ENCODE measurements around the gene MAN2B1.
"Not testable (repeated sequence)": the region's sequence is repeated elsewhere in the genome, so short reads cannot be mapped to it uniquely, and the experiment has no call there.

Gene MAN2B1

DNA sequence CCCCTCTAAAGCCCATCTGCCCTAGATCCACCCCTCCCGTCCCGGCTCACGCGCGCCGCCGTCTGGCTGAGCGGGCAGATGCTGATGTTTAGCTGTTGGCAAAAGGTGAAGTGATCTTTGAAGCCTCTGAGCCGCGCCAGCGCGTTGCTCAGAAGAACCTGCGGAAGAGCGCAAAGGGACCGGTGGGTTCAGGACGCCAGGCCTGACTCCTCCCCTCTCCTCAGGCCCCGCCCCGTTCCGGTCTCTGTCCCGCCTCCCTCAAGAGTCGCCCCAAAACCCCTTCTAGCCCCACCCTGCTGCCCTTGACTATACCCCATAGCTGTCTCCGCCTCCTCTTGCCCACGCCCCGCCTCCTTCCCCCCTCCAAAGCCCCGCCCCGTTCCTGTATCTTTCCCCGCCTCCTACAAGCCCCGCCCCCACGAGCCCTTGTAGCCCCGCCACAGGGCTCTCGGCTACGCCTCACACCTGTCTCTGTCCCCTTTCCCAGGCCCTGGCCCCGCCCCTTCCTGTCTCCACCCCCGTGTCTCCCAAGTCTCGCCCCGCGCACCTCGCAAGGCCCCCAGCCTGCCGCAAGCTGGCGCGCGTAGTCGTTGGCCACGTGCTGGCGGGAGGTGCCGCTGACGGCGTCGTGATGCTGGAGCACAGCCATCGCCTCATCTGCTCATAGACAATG is 9.5 kb downstream of the MAN2B1 start:
- DNase-seq = no peak

DNA sequence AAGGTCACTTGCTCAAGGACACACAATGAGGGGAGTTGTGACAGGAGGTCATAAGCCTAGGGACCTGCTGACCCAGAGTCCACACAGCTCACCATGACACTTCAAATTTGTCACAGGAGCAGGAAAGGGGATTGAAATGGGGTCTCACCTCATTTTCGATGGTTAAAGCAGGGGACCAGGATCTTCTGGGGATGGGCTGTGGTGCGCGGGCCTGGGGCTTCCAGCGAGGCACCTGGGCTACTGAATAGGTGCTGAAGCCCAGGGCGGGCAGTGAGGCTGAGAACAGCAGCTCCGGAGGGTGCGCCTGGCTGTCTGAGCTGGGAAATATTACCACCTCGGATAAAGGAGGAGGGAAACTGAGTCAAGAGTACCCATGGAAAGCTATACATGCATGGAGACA is 11.0 kb downstream of the MAN2B1 start:
- no peak for DNase-seq

DNA sequence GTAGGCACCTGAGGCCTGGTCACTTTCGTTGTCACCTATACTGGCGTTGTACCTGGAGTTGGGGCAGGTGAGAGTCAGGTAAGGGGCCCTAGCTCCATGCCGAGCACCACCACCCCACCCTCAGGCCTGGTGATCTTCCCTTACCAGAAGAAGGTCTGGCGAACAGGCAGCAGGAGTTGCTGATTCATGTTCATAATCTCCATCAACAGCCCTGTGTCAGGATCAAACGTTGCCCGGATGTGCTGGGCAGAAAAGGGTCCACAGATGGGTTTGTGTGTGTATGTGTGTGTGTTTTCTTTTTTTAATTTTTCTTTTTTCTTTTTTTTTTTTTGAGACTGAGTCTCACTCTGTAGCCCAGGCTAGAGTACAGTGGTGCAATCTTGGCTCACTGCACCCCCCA is 14.3 kb downstream of the MAN2B1 start:
- DNase-seq = no peak

DNA sequence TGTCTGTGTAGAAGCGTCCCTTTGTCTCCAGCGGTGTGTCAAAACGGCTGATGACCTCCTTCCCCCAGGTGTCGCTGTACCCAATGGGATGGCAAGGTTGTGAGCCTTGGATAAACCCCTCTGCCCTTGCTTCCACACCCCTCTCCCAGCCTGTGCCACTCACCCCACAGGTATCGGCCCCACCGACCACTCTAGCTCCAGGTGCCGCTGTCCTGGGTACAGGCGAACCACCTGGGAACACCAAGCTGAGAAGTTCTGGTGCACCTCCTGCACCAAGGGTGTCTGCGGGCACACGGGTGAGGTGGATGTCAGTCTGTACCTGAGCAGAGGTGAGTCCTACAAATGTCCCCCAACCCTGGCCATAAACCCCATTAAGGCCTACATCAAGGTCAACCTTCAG is 16.6 kb downstream of the MAN2B1 start:
- DNase-seq = no peak

DNA sequence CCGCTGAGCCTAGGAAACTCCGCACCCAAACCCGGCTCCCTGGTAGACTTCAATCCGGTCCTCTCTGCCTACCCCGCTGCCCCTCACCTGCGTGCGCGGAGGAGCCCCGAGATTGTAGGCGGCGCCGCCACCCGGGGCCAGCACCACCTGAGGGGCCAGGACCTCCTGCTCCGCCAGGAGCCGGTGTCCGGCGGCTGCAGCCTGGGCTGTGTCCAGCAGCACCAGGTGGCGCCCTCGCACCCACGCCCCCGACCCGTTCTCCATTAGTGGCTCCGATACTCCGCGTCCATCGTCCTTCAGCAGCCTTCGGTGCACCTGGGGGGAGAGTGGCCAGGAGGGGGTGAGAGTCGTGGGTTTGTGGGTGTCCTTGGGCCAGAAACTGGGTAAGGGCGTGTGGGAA is 18.5 kb downstream of the MAN2B1 start:
- DNase-seq = no peak

DNA sequence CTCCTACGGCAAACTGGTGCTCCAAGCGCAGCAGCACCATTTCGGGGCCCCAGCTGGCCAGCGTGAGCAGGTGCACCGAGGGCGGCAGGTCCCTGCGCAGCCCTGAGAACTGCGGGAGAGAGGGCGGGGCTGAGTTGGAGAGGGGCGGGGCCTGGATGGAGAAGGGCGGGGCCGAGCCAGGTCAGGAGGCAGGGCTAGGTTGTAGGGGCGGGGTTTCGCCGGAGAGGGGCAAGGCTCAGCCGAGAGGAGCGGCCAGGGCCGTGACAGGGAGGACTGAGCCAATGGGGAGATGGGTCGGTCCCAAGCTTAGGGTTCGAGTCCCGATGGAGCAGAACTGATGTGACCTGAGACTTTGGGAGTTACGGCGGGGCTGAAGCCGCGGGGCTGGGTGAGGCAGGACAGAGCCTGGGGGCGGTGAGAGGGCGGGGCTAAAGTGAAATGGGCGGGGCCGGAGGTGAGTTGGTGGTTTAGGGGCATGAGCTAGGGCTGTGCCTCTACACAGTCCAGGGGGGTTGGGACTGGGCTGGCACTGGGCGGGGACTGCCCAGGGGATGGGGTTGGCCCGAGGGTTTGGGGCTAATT is 19.0 kb downstream of the MAN2B1 start:
- DNase-seq = peak; percentile 57

DNA sequence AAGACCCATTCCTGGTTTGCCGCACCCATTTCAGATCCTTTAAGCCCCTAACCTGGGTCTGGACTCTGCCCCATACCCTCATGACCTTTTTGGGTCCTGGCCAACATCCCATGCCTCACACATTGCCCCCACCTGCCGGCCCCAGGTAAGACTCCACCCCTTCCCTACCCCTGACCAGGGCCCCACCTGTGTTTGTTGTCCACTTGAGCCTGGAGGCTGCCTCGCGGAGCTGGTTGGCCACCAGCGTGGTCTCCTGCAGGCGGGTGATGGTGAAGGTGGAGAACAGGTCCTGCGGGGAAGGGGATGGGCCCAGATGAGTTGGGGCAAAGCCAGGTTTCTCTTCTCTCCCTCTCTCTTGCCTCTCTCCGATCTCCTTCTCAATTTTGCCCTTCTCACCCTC is 19.5 kb downstream of the MAN2B1 start:
- no peak for DNase-seq

DNA sequence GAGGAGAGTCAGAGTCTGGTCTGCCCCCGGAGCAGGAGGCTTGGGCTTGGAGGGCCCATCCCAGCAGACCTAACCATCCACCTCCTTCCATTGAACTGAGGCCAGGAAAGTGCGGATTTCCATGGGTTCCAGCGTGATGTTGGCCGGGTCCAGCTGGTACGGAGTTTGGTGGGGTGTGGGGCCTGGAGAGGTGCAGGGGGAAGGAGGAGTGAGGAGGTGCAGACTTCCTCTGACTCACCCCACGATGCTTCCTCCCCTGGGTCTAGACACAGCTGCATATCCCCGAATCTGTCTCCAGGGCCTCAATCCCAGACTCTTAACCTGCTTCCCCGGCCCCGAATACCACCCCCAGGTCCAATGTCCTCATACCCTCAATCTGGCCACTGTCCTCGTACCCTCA is 20.0 kb downstream of the MAN2B1 start:
- no peak for DNase-seq

DNA sequence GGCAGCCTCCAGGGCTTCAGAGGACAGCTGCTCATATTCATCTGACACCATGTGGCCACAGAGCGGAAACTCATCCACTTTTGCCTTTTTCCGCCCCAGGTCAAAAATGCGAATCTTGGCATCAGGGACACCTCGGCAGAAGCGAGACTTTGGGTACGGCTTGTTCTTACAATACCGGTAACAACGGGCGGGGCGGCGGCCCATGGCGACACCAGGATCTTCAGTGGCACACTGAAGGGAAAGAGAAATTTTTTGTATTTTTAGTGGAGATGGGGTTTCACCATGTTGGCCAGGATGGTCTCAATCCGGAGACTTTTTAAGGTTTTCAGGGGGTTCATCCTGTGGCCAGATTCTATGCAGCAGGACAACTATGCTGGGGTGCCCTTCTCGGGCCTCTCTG is 22.8 kb downstream of the MAN2B1 start:
- DNase-seq = not testable (repeated sequence)

DNA sequence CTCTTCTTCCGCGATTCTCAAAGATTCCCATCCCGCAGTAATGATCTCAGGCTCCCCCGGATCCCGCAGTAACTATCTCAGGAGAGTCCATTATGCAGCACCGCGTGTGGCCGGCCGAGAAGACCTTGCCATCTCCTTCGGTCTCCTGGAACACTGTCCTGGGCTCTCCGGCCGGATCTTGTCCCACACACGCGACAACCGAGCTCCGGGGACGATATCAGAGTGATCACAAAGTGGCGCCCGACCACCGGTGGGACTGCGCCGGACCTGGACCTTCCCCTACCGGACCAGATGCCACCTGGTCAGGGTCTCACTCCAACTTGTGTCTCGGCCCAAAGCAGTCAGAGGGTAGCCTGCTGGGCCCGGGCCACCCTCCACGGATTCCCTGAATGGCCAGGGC is 24.0 kb downstream of the MAN2B1 start:
- DNase-seq = no peak

DNA sequence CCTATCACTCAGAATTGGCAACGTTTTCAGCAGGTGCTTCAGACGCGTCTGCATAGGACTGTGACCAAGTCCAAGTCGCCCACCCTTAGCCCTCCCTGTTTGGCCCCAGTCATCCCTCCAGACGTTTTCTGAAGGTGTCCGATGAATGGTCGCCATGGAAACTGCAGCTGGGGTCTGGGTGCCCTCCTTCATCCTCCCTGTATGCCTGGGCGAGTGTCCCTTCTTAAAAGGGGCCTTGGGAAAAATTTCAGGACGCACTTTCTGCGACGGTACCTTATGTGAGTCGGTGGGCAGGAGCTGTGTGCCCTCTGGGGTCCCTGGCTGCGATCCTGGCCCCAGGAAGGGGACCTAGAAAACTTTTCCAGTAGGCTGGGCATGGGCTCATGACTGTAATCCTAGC is 25.1 kb downstream of the MAN2B1 start:
- no peak for DNase-seq

DNA sequence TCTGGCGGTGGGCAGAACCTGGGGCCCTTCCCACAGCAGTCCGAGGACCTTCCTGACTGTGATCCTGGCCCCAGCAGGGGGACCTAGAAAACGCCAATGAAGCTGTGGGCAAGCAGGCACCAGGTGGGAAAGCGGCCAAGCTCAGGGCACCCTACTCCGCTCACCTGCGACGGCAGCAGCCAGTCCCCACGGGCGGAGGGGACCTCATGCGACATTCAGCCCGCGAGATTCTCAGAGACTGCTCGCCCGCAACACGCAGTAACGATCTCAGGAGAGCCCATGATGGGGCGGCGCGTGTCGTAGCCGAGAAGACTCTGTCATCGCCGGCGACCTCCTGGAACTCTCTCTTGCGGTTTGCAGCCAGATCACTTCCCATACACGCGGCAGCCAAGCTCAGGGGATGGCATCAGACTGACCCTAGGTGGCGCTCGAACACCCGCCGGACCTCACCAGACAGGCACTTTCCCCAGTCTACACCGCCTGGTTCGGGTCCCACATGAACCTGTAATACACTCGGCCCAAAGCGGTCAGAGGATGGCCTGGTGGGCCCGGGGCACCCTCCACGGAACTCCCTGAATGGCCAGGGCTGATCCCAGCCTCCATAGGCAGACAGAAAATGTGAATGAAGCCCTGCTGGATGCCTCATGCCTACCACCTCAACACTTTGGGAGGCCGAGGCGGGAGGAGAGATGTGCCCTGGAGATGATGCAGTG is 26.5 kb downstream of the MAN2B1 start:
- peak; percentile 90 for DNase-seq

DNA sequence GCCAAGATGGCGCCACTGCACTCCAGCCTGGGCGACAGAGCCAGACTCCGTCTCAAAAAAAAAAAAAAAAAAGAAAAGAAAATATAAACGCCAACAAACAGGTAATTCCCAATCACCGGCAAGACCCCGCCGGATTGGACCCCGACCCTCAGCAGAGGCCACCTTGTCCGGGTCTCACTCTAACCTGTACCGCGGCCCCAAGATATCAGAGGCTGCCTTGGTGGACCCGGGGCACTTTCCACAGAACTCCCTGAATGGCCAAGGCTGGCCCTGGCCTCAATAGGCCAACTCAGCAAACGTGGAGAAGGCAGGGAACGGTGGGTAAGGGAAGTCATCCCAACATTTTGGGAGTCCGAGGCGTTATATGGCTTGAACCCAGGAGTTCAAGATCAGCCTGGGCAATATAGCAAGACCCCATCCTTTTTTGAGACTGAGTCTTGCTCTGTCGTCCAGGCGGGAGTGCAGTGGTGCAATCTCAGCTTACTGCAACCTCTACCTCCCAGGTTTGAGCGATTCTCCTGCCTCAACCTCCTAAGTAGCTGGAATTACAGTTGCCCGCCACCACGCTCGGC is 27.8 kb downstream of the MAN2B1 start:
- no peak for DNase-seq

DNA sequence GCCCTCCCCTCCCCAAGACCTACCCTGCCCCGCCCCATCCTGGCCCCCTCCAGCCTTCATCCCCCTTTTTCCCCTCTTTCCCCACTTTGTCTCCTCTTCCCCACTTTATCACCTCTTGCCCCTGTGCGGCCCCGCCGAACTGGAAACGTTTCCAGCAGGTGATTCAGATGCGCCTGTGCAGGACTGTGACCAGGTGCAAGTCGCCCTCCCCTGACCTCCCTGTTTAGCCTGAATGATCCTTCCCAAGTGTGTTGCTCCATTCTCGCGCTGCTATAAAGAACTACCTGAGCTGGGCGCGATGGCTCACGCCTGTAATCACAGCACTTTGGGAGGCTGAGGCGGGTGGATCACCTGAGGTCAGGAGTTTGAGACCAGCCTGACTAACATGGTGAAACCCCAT is 29.9 kb downstream of the MAN2B1 start:
- DNase-seq = no peak

DNA sequence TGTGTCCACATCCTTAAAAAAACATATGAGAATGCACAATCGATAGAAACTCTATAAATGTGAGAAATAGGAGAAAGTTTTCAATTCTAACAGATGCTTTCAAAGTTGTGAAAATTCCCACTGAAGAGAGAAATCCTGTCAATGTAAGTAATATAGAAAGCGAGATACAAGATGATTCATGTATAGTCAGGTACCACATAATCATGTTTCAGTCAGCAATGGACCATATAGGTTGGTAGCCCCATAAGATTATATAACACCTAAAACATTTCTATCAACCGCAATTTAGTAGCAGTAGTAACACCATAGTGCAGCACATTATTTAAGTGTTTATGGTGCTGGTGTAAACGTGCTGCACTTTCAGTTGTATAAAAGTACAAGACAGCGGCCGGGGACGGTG is 37.3 kb downstream of the MAN2B1 start:
- no peak for DNase-seq

DNA sequence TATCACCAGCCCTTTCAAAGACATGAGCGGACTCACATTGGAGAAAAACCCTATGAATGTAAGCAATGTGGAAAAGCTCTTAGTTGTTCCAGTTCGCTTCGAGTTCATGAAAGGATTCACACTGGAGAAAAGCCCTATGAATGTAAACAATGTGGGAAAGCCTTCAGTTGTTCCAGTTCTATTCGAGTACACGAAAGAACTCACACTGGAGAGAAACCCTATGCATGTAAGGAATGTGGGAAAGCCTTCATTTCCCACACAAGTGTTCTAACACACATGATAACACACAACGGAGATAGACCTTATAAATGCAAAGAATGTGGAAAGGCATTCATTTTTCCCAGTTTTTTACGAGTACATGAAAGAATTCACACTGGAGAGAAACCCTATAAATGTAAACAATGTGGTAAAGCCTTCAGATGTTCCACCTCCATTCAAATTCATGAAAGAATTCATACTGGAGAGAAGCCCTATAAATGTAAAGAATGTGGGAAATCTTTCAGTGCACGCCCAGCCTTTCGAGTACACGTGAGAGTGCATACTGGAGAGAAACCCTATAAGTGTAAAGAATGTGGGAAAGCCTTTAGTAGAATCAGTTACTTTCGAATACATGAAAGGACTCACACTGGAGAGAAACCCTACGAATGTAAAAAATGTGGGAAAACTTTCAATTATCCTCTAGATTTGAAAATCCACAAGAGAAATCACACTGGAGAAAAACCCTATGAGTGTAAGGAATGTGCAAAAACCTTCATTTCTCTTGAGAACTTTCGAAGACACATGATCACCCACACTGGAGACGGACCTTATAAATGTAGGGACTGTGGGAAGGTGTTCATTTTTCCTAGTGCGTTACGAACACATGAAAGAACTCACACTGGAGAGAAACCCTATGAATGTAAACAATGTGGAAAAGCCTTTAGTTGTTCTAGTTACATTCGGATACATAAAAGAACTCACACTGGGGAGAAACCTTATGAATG is 38.2 kb downstream of the MAN2B1 start:
- no peak for DNase-seq

DNA sequence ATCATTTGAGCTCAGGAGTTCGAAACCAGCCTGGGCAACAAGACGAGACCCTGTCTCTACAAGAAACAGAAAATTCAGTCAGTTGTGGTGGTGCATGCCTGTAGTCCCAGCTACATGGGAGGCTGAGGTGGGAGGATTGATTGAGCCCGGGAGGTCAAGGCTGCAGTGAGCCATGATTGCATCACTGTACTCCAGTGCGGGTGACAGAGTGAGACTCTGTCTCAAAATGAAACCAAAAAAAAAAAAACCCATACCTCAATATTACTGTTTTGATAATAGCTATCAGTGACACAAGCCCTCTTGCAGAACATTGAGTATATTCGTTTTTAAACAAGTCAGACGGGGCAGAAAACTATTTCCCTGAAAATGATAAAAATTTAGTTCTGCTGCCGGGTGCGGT is 39.6 kb downstream of the MAN2B1 start:
- no peak for DNase-seq

DNA sequence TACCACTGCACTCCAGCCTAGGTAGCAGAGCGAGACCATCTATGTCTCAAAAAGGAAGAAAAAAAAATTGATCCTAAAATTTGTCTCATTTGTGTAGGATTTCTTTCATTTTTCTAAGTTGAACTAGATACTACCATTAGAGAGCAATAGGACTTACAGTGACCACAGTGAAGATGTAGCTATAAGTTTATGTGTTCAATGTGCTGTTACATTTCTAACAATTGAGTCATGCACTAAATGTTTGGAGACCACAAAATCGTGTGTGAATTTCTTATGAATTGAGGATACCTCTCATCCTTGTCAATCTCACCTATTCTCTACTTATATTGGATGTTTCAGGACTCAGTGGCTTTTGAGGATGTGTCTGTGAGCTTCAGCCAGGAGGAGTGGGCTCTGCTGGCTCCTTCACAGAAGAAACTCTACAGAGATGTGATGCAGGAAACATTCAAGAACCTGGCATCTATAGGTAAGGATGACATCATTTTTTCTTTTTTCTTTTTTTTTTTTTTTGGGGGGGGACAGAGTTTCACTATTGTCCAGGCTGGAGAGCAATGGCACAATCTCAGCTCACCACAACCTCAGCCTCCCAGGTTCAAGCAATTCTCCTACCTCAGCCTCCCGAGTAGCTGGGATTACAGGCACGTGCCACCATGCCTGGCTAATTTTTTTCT is 43.0 kb downstream of the MAN2B1 start:
- no peak for DNase-seq

DNA sequence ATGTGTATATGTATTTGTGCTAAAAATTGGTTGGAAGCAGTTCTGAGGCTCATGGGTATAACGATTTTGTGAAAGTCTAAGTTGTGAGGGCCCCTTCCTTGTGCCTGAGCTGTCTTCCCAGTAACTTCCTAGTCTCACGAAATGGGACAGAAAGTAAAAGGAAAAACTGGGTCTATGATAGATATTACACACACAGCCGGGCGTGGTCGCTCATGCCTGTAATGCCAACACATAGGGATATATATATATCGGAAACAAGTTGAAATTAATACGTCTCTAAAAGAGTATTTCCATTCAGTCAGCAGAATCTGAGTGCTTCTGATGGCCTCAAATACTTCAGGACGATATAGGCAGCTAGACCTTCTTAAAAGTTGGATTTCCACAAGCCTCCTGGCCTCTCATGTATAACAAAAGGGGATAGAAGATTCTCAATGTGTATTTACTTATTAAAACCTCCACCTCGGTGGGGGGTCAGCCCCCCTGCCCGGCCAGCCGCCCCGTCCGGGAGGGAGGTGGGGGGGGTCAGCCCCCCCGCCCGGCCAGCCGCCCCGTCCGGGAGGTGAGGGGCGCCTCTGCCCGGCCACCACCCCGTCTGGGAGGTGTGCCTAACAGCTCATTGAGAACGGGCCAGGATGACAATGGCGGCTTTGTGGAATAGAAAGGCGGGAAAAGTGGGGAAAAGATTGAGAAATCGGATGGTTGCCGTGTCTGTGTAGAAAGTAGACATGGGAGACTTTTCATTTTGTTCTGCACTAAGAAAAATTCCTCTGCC is 45.1 kb downstream of the MAN2B1 start:
- not testable (repeated sequence) for DNase-seq

DNA sequence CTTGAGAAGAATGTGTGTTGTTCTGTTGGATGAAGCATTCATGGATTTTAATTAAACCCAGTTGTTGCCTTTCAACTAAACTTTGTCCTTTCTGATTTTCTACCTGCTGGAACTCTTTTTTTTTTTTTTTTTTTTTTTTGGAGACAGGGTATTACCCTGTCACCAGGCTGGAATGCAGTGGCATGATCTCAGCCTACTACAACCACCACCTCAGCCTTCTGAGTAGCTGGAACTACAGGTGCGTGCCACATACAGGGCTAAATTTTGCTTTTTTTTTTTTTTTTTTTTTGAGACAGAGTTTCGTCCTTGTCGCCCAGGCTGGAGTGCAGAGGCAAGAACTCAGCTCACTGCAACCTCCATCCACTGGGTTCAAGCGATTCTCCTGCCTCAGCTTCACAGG is 48.9 kb downstream of the MAN2B1 start:
- DNase-seq = no peak

DNA sequence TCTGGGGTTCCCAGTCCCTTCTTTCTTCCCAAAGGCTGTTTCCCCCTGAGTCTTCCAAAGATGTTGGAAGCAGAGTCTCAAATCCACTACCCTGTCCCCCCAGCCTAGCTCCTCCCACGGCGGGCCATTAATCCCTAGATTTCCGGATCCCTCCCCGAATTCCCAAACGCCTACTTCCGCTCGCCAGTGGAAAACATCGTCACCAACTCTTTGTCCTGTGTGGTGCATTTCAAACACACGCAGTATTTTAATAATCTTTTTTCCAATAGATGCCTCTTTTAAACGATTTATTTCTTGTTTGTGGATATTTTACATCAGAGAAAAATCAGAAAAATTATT is 55.2 kb downstream of the MAN2B1 start:
- DNase-seq = no peak
